Glomerular endothelial cell (primary cell): Measurements from ENCODE around the gene EFTUD2. TPM values are rescaled to one million over a fixed set of nuclear protein-coding genes. Genes with fewer than 3 reads are reported as not detected.
"Not testable (repeated sequence)": the region's sequence is repeated elsewhere in the genome, so short reads cannot be mapped to it uniquely, and the experiment has no call there.

Experiments used
- DNase-seq: peaks from one replicate; pipeline ENCODE4 v3.0.0-alpha.2; 2011; ENCODE audit warnings: low read depth, low spot score; ENCODE audit errors: extremely low read depth
- total RNA-seq: library from RNA; depleted of rRNA; stranded (reverse); fragments of >200 nt; gene quantifications from 2 replicates; pipeline ENCODE4 v1.2.3, GENCODE V29; 2015

EFTUD2 gene
- 71.1 and 98.6 TPM in 2 replicates for total RNA-seq

DNA sequence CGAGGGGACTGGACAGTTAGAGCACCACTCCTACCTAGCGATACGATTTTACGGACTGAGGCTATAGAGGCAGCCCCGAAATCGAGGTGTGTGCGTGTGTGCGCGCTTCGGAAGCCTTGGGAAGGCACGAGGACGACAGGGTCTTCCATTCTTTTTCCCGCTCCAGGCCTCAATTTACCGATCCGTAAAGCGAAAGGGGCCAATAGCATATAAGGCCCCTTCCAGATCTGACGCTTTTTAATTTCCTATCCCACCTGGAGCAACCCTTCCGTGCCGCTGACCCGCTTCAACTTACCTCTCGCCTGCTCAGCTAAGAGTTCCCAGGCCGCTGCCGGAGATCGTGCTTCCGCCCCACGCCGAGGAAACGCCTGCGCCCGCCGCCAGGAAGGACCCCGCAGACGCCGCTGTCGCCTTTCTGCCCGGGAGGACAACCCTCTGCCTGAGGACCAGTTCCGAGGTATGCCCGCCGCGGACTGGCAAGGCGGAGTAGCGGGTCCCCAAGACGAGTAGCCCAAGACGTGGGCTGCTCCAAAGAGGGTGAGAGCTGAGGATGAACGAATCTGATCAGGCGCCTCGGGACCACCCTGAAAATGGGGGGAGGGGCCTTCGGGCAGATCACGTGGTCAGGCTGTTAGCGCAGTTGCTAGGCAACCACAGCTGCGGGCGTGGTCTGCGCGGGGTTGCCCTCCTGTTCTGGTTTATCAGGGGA is at the start of gene EFTUD2:
Gene EFTUD2 (minus strand): TSS at position 372 of the 709 bp plus-strand sequence. CDS start 4,924 bp downstream, outside the sequence.
- no peak for DNase-seq

DNA sequence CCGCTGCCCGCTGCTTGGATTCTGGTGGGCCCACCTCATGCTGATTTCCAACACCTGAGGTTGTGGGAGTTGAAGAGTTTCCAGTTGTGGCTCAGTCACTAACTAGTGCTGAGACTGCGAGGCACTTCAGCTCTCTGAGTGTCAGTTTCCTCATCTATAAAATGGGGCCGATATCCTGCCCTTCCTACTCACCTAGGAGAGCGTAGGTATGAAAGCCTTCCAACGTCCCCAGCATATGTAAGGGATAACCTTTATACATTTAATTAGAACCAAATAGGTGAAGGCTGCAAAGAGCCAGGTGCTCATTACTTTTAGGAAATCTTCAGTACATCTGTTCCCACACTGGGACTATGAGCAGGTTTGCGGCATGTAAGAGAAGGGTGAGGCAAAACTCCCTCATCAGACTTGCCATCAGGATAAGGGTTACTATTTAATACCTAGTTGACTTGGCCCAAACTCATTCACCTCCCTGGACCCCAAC is 49.1 kb upstream of the EFTUD2 start:
- DNase-seq, result no peak

DNA sequence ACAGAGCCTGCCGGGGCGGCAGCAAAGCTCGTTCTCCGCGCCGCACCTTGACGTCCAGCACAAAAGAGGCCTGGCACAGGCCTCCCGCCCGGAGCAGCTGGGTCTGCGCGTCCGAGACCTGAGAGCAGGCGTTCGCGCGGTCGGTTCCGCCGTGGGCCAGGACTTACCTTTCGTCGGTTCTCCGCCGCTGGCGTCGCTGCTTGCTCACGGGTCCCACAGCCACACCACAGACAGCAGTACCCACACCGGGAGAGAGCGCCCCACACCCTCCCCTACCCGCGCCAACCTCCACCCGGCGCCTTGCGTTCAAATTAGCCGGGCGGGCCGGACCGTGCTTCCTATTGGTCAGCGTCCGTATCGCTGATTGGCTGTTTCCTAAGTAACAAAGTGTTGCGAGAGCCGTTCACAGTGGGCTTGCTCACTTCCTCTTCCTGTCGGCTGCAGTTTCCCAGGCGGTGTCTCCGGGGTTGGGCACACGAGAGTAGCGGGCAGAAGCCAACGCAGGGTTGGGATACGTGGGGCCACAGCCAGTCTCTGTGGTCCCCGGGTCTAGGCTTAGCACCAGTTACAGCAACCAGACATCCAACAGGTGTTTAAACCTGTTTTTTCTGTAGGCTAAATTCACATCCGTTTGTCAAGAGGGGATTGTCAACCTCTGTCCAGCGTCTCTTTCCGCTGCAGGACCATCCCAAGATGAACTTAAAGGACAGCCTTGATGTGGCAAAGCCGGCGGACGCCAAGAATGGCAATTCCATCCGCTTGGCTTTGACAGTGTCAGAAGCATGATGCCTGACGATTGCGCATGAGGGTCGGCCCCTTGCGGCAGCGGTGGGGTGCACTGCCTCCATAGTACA is 48.4 kb upstream of the EFTUD2 start, which contains the start of gene KIF18B:
Gene KIF18B (minus strand): TSS at position 313 of the 854 bp plus-strand sequence. CDS start 11,429 bp downstream, outside the sequence.
- peak; percentile 90 for DNase-seq

DNA sequence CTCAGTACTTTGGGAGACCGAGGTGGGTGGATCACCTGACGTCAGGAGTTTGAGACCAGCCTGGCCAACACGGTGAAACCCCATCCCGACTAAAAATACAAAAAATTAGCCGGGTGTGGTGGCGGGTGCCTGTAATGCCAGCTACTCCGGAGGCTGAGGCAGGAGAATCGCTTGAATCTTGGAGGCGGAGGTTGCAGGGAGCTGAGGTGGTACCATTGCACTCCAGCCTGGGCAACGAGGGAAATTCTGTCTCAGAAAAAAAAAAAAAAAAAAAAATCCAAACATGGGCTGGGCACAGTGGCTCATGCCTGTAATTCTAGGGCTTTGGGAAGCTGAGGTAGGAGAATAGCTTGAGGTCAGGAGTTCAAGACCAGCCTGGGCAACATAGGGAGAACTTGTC is 46.4 kb upstream of the EFTUD2 start:
- DNase-seq, result not testable (repeated sequence)

DNA sequence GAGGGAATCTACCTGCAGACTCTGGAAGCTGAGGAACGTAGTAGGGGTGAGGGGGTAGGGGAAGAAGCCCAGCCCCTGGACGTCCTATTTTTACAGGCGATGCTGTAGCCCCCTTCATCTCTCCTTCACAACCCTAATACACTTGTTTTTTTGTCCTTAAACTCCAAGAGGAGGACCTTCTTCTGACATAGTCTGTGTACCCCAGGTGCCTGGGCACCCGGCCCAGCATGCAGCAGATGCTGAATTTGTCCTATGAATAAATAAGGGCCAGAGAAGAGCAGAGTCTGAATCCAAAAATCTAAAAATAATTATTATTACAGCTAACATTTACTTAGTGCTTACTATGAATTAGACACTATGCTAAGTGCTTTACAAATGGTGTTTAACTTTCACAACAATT is 43.2 kb upstream of the EFTUD2 start:
- DNase-seq, result no peak

DNA sequence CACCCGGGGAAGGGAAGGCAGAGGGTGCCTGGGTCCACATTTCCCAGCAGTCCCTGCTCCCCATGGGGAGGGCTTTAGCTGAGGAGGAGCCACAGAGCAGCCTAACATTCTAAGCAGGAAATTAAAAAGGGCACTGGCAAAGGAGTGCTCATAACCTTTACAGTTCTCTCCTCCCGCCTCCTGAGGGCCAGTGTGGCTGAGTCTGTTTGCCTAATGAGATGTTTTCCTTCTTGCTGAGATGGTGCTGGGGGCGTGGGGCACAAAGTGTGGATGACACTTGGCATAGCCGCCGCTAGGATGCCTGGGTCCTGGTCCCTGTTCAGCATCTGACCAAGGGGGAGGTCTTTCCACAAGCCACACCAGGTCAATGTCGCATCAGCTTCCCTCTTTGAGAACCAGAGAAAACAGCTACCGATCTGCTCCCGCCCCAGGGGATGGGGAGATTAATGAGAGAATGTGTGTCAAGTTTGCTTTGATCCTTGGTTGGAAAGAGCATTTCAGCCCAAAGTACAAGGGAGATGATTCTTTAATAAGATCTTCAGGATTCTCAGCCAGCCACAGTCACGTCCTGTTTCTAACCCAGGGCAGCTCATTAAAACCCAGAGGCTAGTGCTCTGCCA is 42.6 kb upstream of the EFTUD2 start:
- DNase-seq, result no peak

DNA sequence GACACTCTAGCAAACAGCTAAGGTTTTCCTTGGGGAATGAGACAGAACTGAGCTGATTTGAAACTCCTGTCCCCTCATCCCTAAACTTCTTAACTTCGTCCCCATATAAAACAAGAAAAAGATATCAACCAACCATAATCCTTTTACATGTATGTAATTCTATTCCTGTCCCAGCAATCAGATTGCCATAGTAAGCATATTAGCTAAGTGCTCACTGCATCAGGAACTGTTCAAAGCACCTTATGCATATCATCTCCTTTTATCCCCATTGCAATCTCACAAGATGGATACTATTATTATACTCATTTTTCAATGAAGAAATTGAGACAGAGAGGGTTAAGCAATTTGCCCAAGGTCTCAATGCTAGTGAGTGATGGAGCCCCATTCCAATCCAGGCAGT is 41.5 kb upstream of the EFTUD2 start:
- no peak for DNase-seq

DNA sequence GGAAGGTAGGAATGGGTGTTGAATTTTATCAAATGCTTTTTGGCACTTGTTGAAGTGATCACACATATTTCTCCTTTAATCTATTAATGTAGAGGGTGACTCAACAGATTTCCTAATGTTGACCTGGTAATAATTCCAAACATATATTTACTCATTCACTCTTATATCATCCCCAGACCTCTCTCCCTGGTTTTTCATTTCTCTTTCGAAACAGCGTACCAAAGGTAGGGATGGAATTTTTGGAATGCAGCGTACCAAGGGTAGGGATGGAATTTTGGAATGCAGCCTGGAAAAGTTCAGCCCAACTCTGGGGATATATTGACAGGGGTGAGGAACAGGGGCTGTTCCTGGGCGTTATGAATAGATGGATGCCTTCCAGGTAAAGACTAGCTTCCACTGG is 41.1 kb upstream of the EFTUD2 start:
- no peak for DNase-seq

DNA sequence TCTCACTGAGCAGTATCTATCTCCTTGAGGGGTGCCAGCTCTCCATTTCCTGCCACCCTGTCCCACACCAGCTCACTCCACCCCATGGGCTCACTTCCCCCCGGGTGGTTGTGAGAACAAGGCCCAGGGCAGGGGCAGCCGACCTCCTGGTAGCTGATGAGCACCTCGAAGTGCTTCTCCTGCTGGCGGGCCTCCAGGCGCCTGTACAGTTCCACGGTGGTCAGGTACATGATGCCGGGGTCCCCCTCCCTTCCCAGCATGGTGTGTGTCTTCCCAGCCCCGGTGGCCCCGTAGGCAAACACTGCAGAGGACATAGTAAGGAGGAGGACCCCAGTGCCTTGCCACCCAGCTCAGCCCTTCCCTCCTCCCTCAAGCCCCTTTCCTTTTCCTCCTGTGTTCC is 35.9 kb upstream of the EFTUD2 start:
- DNase-seq, result no peak

DNA sequence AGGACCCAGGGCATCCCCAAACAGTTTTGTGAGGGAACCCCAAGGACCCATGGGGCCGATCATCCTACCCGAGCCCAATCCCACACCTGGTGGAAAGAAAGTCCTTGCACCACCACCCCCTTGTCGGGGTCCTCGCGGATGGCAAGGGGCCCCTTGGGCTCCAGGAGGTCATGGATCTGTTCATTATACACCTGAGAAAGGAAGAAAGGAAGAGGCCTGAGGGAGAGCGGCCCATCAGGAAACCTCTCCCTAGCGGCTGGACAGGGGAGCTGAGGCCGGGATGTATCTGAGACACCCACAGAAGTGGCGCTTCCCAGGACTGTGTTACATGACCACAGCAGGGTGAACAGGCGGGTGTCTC is 35.5 kb upstream of the EFTUD2 start:
- no peak for DNase-seq

DNA sequence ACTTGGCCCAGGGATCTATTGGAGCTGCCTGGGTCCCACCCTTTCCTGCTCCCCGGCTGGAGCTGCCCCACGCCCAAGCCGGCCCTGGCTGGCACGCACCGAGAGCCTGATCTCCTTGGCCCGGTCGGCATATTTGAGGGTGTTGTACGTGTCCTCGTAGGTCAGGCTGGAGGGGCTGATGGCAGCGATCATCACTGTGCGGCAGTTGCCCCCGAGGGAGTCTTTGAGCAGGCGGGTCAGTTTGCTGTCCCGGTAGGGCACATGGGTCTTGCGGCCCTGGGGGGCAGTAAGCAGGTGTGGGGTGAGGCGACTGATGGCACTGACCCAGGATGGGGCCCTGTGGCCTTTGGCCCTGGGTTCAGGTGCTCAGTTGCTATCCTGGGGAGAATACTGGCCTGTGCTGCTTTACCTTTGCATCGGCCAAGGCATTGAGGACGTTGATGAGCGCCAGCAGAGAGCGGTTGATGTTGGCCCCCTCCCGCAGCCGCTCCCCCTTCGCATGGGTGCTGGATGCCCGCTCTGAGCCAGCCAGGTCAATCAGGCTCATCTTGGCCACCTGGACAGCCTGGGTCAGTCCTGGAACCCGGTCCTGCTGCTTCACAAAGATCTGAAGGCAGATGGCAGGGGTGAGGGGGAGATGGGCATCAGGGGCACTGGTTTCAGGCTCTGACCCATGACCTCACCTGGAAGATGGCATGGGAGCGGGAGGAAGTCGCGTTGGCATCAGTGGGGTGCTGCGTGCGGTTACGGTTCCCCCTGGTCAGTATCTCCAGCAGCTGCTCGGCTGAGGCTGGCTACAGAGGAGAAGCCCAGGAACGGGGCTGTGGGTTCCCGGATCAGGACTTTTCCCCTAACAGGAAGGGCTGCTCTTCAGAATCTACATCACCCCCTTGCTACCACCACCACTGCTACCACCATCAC is 34.8 kb upstream of the EFTUD2 start:
- no peak for DNase-seq

DNA sequence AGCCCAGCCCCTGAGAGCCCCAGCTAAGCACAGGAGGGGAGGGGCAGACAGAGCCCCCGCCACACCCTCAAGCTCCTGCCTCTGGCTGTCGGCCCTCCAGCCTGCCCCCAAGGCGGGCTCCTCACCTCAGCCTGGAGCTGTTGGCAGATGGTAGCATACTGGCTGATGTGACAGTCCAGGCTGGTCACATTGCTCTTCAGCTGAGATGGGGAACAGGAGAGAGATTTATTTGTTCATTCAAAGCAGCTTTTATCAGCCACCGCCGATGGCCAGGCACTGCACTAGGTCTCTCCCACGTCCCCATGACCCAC is 33.5 kb upstream of the EFTUD2 start:
- no peak for DNase-seq

DNA sequence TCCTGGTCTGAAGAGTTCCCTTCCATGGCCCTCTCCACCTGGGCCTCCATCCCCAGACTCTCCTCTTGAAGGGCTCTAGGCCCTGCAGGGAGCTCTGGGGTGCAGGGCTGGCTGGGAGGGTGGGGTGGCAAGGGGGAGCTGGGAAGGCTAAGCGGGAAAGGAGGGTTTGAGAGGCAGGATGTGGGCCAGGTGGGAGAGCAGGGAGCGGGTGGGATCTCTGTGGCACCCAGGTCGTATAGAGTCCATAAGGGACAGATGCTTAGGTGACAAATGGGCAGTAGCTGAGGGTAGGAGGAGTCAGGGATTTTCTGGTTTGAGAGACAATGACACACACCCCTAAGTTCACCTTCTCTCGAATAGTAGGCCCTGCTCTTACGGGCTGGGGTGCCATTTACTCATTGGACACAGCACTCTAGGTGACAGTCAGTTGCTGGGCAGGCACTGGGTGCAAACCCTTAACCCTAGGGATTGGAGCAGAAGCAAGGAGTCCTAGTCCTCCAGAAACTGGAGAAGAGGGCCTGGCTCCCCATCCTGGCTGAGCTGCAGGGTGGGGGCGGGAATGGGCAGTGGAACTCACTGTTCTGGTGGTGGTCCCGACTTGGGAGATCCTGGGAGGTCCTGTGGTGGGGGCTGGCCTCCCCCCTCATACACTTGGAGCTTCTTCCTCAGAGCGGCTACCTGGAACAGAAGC is 33.0 kb upstream of the EFTUD2 start:
- no peak for DNase-seq

DNA sequence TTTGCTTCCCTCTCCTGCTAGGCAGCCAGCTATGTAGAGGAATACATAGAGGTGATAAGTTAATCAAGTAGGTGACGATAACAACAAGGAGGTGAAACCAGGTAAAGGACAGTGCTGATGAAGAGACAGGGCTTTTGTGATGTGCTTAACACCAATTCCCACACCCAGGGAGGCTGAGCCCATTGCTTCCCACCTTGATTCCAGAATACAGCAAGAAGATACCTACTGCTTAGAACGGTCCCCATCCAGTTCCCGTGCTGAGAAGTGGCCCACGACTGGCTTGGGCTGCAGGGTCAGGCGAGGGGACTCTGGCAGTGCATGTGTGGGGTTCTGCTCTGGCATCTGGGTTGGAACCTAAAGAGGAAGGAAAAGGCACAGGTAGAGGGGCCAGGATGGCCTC is 32.1 kb upstream of the EFTUD2 start:
- no peak for DNase-seq

DNA sequence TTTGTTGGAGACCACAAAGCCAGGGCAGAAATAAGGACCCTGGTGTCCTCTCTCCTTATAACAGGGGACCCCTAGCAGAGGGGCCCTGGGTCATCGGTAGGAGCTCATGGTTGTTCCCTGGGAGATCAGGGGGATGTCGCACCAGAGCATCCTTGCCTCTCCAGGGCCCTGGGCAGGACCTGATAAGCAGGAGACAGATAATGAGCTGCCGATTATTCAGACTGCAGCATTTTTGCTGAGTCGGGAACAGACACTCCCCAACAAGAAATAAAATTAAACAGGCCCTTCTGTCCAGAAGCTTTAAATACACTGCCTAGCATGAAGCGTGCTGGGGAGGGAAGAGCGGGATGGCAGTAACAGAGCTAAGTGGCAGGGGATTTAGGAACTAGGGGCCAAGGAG is 31.4 kb upstream of the EFTUD2 start:
- DNase-seq, result no peak

DNA sequence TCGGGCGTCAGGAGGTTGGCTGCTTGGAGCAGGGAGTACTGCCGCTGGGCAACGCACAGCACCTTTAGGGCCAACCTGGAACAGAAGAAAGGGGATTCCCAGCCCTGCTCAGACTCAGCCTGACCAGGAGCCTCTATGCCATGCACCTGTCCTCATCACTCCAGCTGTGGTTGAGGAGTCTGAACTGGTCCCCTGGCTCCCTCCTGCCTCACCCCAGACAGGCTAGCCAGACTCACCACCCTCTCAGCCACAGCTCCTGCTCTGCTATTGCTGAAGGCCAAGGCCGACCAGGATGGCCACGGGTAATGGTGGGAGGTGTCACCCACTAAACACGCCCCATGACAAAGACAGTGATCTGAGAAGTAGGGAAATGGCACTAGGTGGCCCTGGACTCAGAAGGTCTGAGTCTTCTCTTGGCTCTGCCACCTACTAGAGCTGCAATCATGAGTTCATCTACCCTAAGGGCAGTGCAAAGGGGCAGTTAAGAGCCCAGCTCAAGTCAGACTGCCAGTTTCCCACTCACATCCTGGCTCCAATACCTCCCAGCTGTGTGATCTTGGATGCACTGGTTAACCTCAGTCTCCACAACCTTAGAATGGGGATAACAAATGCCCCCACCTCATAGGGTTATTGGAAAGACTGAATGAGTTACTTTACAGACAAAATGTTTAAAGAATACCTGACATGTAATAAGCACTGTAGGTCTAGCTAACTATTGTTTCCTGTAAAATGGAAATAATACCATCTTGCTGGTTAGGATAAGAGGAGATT is 29.9 kb upstream of the EFTUD2 start:
- DNase-seq, result no peak

DNA sequence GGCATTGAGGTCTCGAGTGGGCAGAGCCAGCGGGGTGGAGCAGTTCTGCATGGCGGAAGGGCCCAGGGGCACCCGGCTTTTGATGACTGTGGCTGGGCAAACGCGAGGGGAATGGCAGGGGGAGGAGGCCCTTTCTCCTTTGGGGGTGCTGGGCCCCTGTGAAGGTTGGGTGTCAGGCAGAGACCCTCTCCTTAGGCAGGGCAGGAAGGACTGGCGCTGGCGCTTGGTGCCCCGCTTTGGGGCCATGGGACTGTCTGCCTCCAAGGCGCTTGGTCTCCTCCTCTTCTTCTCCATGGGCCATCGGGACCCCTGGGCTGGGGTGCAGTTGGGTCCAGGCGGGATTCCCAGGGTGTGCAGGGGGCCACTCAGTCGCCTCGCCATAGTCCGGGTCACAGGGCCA is 28.9 kb upstream of the EFTUD2 start:
- no peak for DNase-seq

DNA sequence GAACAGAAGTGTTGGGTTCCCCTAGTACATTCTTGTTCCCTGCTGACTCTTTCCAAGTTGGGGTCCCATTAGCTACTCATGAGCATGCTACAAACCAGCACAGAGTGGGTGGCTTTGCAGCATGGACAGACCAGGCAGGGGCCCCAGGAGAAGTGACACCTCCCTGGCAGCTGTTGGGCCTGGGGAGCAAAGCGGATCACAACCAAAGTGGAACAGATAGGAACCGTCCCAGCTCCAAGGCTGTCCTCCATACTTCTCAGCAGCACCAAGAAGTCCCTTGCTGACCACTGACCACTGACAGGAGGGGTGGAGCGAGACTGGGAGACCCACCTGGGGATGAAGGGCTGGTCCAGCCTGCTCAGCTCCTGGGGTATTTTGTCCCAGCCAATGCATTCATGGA is 28.5 kb upstream of the EFTUD2 start:
- no peak for DNase-seq

DNA sequence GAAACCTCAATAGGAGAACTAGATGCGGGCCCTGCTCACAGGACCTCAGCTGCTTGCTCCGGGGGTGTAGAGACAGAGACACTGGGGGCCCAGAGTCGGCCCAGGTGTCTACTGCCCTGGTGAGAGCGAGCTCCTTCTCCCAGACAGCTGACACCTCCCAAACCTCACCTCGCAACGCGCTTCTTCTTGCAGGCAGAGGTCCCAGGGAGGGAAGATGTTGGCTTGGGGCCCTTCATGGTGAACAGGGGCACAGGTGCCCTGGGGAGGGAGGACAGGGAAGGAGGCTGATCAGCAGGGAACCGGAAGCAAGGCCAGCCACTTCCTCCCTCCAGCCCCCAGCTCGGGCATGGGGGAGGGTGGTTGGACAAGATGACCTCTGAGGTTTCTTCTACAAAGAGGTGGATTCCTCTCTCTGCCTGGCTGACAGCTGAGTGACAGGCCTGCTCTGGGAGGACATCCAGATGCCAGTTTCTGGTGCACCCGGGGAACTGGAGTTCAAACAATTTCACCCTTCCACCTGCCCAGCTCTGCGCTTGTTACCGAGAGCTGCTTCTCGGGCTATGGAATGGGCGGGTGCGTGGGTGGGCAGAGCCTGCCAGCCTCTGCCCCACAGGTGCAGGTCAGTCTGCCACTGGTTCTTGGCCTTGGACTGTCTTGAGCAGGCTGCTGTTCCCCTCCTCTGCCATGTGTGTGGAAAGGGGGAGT is 27.7 kb upstream of the EFTUD2 start:
- DNase-seq, result no peak
